SU-DHL-6 (cell line): ENCODE measurements around the gene PNPLA3.

Source experiments
- H2AFZ ChIP-seq: fragments of 200-600 bp; sonication (generic); 2 replicates; pipeline ENCODE4 v1.6.1; 2014; ENCODE audit warnings: low read depth, mild to moderate bottlenecking, moderate library complexity, mixed read lengths, antibody characterized with exemption, low read length; ENCODE audit not compliant: severe bottlenecking
- H3F3A ChIP-seq: fragments of 200-600 bp; shearing (Covaris generic); 2 replicates; pipeline ENCODE4 v1.6.0; 2016; ENCODE audit warnings: antibody characterized with exemption, mild to moderate bottlenecking; ENCODE audit not compliant: insufficient read depth
- H3K27ac ChIP-seq: fragments of 200-600 bp; sonication (generic); 2 replicates; pipeline ENCODE4 v1.5.1; 2016; ENCODE audit warnings: low read depth, mild to moderate bottlenecking, low read length, moderate library complexity, mixed read lengths
- H3K27me3 ChIP-seq: fragments of 200-600 bp; sonication (generic), shearing (Covaris generic); 2 replicates; pipeline ENCODE4 v1.6.0; 2014; ENCODE audit warnings: mild to moderate bottlenecking, low read length
- H3K36me3 ChIP-seq: fragments of 200-600 bp; sonication (generic); 2 replicates; pipeline ENCODE4 v1.6.1; 2014; ENCODE audit warnings: mild to moderate bottlenecking, low read length, mixed read lengths
- H3K4me2 ChIP-seq: fragments of 300-600, 200-600 bp; shearing (Covaris generic), sonication (generic); 2 replicates; pipeline ENCODE4 v1.6.0; 2014; ENCODE audit warnings: low read length, low read depth, mild to moderate bottlenecking; ENCODE audit not compliant: poor library complexity, severe bottlenecking
- H3K4me3 ChIP-seq: fragments of 200-600 bp; sonication (generic); 2 replicates; pipeline ENCODE4 v1.5.1; 2014; ENCODE audit warnings: antibody characterized with exemption, low read length, mild to moderate bottlenecking, mixed read lengths; ENCODE audit not compliant: insufficient read depth, poor library complexity, severe bottlenecking
- H3K79me2 ChIP-seq: fragments of 200-600 bp; sonication (generic); 2 replicates; pipeline ENCODE4 v1.6.1; 2014; ENCODE audit warnings: mild to moderate bottlenecking, low read length, moderate library complexity; ENCODE audit not compliant: insufficient read depth
- H3K9ac ChIP-seq: fragments of 200-600 bp; sonication (generic); 2 replicates; pipeline ENCODE4 v1.7.0; 2014; ENCODE audit warnings: mild to moderate bottlenecking, low read length
- H3K9me2 ChIP-seq: fragments of 200-600 bp; sonication (generic); replicated peaks from 2 replicates; pipeline ENCODE4 v1.6.1; 2014; ENCODE audit warnings: low read length; ENCODE audit not compliant: insufficient read depth
- H3K9me3 ChIP-seq: fragments of 200-600 bp; sonication (generic); 2 replicates; pipeline ENCODE4 v1.6.1; 2014; ENCODE audit warnings: low read length, mixed read lengths; ENCODE audit not compliant: insufficient read depth
- H4K20me1 ChIP-seq: fragments of 200-600 bp; sonication (generic); 2 replicates; pipeline ENCODE4 v1.6.1; 2014; ENCODE audit warnings: low read depth, mild to moderate bottlenecking, antibody characterized with exemption, low read length, moderate library complexity, mixed read lengths
- CTCF ChIP-seq: fragments of 200-600 bp; sonication (generic); IDR thresholded peaks from one replicate; pipeline ENCODE4 v1.5.1; 2017; ENCODE audit warnings: antibody characterized with exemption, mild to moderate bottlenecking, low read length, moderate library complexity; ENCODE audit not compliant: insufficient read depth, poor library complexity, severe bottlenecking
- EZH2phosphoT487 ChIP-seq: fragments of 200-600 bp; sonication (generic), shearing (Covaris generic); conservative IDR thresholded peaks from 2 replicates; pipeline ENCODE4 v1.6.1; 2018; ENCODE audit warnings: mild to moderate bottlenecking, antibody characterized with exemption, low read length, moderate library complexity, mixed read lengths

PNPLA3 gene

GRCh38 chr22:43885786-43886185, 37.8 kb upstream of the PNPLA3 start:
- H3K9me3 ChIP-seq: no peaks in the 10 kb centered on the region
- no peak overlapping the region for H3K9ac ChIP-seq
- no peaks in the 10 kb centered on the region for H3K9me2 ChIP-seq
- H3K27me3 ChIP-seq: no peaks in the 10 kb centered on the region
- H2AFZ ChIP-seq: no peak overlapping the region
- H3F3A ChIP-seq: no peaks in the 10 kb centered on the region
- H3K36me3 ChIP-seq: no peaks in the 10 kb centered on the region
- no peak overlapping the region for H3K4me2 ChIP-seq
- H3K4me3 ChIP-seq: no peak overlapping the region
- H3K79me2 ChIP-seq: no peaks in the 10 kb centered on the region
- H3K27ac ChIP-seq: no peak overlapping the region
- no peak for TF ChIP-seq EZH2phosphoT487
- TF ChIP-seq CTCF: no peak
- H4K20me1 ChIP-seq: no peaks in the 10 kb centered on the region

GRCh38 chr22:43886231-43886630, 37.4 kb upstream of the PNPLA3 start:
- H3K79me2 ChIP-seq: no peaks in the 10 kb centered on the region
- no peaks in the 10 kb centered on the region for H3K9me2 ChIP-seq
- no peaks in the 10 kb centered on the region for H4K20me1 ChIP-seq
- no peaks in the 10 kb centered on the region for H3K27me3 ChIP-seq
- H3K4me3 ChIP-seq: no peak overlapping the region
- H3K27ac ChIP-seq: no peak overlapping the region
- no peaks in the 10 kb centered on the region for H3K9me3 ChIP-seq
- no peak overlapping the region for H2AFZ ChIP-seq
- H3F3A ChIP-seq: no peaks in the 10 kb centered on the region
- H3K9ac ChIP-seq: no peak overlapping the region
- TF ChIP-seq EZH2phosphoT487: no peak
- TF ChIP-seq CTCF: no peak
- no peak overlapping the region for H3K4me2 ChIP-seq
- no peaks in the 10 kb centered on the region for H3K36me3 ChIP-seq

GRCh38 chr22:43887391-43887790, 36.2 kb upstream of the PNPLA3 start:
- Histone ChIP-seq H3K27ac (no peak overlapping the region), H3K27me3 (no peaks in the 10 kb centered on the region), H3K9ac (no peak overlapping the region), H3F3A (no peaks in the 10 kb centered on the region), H3K4me2 (no peak overlapping the region), H3K9me2 (no peaks in the 10 kb centered on the region), H3K79me2 (no peaks in the 10 kb centered on the region), H3K9me3 (no peaks in the 10 kb centered on the region), H2AFZ (no peak overlapping the region), H4K20me1 (no peaks in the 10 kb centered on the region), H3K4me3 (no peak overlapping the region), H3K36me3 (no peaks in the 10 kb centered on the region)
- TF ChIP-seq EZH2phosphoT487: no peak
- no peak for TF ChIP-seq CTCF
